DMS79 treated with DMSO at 0.1 percent for 48 hours (cell line): Measurements from ENCODE around the gene LRMDA.

Source experiments
- DNase-seq: peaks from one replicate; lab custom pipeline; 2025; lab: John Stamatoyannopoulos, UW

The LRMDA gene

DNA sequence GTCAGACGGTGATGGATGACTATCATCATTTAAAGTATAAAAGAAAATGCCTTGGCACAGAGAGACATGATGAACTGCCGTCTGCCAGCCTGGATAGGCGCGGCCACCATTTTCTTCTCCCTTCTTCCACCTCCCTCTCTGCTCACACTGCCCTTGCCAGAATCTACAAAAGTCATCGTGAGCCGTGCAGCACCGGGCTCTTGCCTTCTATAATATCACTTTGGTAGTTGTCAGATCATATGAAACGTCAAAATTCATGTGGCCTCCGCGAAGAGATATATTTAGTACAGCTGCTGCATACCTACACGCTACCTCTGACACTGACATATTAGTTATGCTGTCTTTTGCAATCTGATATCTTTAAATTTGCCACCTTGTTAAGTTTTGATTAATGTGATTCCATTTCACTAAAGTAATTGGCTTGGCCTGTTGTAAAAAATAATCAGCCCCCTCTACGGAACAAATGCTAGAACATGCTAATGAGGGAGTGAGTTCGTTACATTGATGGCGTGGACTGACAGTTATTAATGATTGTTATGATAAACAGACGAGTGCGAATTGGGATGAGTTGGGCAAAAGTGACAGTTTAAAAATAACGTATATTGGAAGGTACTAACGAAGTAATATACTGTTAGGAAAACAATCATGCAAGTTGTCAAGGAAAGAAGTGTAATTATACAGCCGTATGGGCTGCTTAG is 214.9 kb downstream of the LRMDA start:
- no peak for DNase-seq

DNA sequence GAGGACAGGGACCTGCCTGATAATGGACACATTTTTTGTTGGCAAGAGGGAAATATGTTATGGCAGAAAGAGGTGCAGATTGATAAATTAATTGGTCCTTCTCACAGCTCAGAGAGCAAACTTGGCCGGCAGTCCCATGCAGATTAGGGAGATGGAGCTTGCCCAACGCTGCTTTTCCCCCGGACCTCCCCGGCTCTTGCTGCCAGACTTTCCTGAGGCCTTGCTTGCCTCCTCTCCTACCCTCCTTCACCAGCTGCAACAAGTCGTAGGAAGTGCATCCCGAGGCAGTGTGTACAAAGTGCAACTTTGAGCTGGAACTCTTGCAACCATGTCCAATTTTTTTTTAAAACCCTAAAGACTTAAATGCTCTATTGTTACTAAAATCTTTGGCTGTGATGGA is 215.5 kb downstream of the LRMDA start:
- DNase-seq = no peak

DNA sequence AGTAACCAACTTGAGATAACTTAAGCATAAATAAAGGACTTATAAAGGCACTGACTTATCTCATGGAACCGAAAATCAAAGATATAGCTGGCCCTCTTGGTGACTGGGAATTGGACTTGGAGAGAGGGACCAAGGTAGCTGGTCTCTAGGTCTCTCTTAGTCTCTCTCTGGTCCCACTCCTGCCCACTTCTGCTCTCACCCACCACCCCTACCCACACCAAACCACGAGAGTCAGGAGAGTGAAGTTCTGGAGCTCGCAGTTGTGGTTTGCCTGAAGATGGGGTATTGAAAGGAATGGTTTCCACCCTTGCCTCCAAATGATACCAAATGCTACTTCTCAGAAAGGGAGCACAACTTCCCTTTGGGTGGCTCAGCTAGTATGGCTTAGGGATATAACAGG is 216.3 kb downstream of the LRMDA start:
- DNase-seq = no peak

DNA sequence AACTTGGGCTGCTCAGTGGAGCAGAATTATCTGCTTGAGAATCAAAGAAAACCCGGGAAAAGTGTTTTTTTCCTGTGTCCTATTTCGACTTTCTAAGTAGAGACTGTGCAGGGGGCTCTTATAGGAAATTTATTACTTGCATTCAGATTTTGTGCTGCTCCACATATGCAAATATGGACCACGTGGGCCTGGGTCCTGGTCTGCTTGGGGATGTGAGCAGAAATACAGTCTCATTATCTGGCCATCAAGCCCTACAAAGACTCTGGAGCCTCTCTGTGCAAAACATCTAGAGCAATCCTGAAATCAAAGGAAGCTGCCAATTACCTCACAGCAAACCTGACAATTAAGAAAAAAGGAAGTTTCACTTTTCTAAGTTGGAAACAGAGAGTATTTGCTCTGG is 216.9 kb downstream of the LRMDA start:
- no peak for DNase-seq

GRCh38 chr10:75648854-75649253 is 217.4 kb downstream of the LRMDA start:
- DNase-seq = no peak

GRCh38 chr10:75649466-75649865 is 218.0 kb downstream of the LRMDA start:
- DNase-seq = no peak

DNA sequence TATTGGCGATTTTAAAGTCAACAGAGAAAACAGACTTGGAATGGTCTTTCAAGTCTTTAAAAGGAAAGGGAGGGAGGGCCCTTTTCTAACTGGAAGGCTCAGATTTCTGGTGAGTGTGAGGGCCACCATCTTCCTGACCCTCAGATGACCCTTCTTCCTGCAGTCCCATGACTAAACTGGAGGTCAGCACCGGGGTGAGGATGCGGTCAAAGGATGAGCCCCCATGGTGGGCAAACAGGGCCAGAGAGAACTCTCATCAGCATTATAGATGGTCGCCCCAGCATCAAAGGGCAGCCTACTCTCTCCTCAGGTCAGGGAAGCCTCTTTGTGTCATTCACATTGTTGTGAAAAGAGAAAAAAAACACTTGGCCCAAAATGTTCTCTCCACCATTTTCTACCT is 219.2 kb downstream of the LRMDA start:
- no peak for DNase-seq

DNA sequence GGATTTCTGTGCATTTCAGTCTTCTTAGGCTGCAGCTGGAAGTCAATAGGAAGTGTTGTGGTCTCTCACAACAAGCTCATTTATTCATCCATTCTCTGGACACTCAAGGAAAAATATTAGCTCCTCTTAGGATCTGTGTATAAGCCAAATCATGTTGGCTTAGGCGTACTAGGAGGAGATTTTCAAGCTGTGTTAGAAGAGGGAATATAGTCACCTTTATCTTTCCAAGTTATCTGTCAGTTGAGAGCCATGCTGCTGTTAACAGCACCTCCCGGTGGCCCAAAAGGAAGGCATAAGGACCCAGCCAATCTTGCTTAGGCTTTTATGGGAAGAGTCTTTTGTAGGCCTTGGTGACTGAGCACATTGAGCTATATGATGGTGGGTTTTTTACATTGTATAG is 220.0 kb downstream of the LRMDA start:
- DNase-seq = no peak

GRCh38 chr10:75652146-75652740 is 220.8 kb downstream of the LRMDA start:
- DNase-seq = no peak

DNA sequence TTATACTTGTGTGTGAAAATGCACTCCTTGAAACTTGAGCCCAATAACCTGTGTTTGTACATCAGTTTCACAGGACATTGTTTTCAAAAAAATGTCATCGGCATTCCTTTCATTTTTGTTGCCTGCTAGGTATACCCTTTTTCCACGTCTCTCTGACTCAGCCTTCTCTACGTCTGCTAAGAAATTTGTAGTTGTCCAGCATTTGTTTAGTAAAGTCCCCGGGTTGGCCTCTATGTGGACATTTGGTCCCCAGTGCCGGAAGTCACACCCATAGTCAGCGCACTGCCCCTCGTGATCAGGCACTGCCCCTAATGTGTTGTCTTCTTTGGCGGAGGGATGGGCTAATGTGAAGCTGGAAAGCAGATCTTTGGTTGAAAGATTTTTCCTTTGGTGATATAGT is 222.3 kb downstream of the LRMDA start:
- no peak for DNase-seq

- no peak for DNase-seq
These were observed 222.8 kb downstream of the LRMDA start for GRCh38 chr10:75654171-75654771.

GRCh38 chr10:75654772-75655171 is 223.3 kb downstream of the LRMDA start:
- no peak for DNase-seq

- DNase-seq = no peak
These were observed 224.5 kb downstream of the LRMDA start for GRCh38 chr10:75655791-75656451.

- DNase-seq = no peak
These were observed 225.9 kb downstream of the LRMDA start for GRCh38 chr10:75657351-75657750.

GRCh38 chr10:75658036-75658435 is 226.6 kb downstream of the LRMDA start:
- DNase-seq = no peak

DNA sequence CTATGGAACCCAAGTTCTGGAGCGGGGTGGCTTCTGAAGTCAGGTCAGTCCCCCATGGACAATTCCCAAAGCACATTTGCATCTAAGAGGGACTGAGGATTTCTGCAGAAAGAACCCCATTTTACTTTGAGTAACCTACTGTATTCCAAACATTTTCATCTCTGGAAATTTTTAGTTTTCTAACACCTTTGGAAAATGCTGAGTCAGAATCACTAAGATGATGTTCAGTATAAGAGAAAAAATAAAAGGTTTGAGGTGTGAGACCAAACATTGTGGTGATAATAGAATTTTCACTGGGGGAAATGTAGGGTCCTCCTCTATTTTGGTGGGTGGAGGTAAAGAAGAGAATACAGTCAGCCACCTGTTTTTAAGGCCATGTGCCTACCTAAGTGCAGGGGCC is 227.1 kb downstream of the LRMDA start:
- no peak for DNase-seq

- DNase-seq = peak; percentile 50
These were observed 227.5 kb downstream of the LRMDA start for GRCh38 chr10:75658915-75659314.

DNA sequence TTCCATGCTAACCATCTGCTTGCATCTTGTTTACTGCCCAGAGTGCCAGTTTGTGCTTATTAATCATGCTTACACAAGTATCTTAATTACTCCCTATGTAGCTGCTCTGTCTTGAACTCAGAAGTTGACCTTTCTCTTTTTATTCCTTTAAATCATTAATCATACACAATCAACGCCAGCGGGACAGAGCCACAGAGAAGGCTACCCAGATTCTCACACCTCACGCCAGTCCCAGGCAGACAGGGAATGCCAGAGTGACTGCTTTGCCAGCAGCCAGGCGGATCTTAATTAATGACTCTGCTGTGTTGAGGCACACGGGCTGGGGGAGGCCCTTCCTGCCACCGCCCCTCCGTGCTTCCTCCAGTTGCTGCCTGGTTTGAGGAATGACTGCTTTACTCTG is 229.4 kb downstream of the LRMDA start:
- no peak for DNase-seq

GRCh38 chr10:75662715-75663114 is 231.3 kb downstream of the LRMDA start:
- no peak for DNase-seq

DNA sequence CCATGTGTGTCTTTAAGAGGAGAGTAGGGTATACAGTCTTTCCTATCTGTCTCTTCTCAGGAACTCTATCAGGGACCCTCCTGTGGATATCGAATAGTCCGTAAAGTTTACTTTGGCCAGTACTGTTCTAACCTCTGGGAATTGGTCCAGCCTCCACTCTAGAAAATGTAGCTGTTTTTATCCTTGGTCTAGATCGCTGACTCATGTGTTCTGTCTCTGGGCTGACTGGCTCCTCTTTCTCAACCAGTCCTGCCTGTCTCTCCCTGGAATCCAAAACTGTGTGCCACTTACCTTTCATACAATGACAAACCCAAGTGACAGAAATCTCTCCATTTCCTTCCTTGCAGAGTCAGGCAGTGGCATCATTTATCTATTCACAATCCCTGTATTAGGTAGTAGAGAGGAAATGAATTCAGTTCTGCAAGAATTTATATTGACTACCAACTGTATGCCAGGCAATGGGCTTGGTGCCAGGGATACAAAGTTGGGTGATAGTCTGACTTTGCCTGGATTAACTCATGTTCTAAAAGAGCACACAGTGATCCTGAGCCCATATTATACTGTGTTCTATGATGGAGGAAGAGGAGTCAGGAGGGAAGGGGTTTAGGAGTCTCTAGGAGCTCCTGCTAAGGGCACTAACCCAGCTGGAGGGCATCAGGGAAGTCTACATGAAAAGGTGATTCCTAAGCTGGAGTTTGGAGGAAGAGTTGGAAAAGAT is 232.7 kb downstream of the LRMDA start:
- DNase-seq = no peak

- no peak for DNase-seq
These were observed 233.5 kb downstream of the LRMDA start for GRCh38 chr10:75664968-75665367.

GRCh38 chr10:75665707-75666106 is 234.3 kb downstream of the LRMDA start:
- DNase-seq = no peak
